SK-N-DZ (cell line): ENCODE data around the gene SLC39A2.
"Not testable (repeated sequence)": the region's sequence is repeated elsewhere in the genome, so short reads cannot be mapped to it uniquely, and the experiment has no call there.

Source experiments
- DNase-seq: peaks from one replicate; pipeline ENCODE4 v3.0.0-alpha.2; 2015; ENCODE audit warnings: low spot score

The SLC39A2 gene

GRCh38 chr14:21025371-21026273, 26.5 kb downstream of the SLC39A2 start:
- no peak for DNase-seq

- DNase-seq, result no peak
Observed at GRCh38 chr14:21026274-21026987, 27.3 kb downstream of the SLC39A2 start.

GRCh38 chr14:21026988-21027315, 27.9 kb downstream of the SLC39A2 start:
- DNase-seq, result no peak

- no peak for DNase-seq
Observed at GRCh38 chr14:21029917-21030316, 30.8 kb downstream of the SLC39A2 start, which contains the start of gene TPPP2. Gene TPPP2, plus strand, starts transcription at chr14:21030217. Its CDS starts 365 bp downstream, at chr14:21030582.

- DNase-seq, result no peak
Observed at GRCh38 chr14:21030531-21030930, 31.4 kb downstream of the SLC39A2 start.

- DNase-seq, result no peak
Observed at GRCh38 chr14:21032326-21033132, 33.4 kb downstream of the SLC39A2 start.

- DNase-seq, result no peak
Observed at GRCh38 chr14:21033133-21033698, 34.1 kb downstream of the SLC39A2 start.

- no peak for DNase-seq
Observed at GRCh38 chr14:21034707-21035106, 35.6 kb downstream of the SLC39A2 start, which contains the start of gene RNASE13. Gene RNASE13, minus strand, starts transcription at chr14:21034807. Its CDS starts 519 bp downstream, at chr14:21034288.

- DNase-seq, result no peak
Observed at GRCh38 chr14:21036751-21037150, 37.7 kb downstream of the SLC39A2 start.

- DNase-seq, result no peak
Observed at GRCh38 chr14:21037156-21037555, 38.1 kb downstream of the SLC39A2 start.

- peak; percentile 25 for DNase-seq
Observed at GRCh38 chr14:21038441-21039422, 39.6 kb downstream of the SLC39A2 start.

GRCh38 chr14:21039585-21040369, 40.7 kb downstream of the SLC39A2 start:
- peak; percentile 63 for DNase-seq

GRCh38 chr14:21040370-21040925, 41.4 kb downstream of the SLC39A2 start:
- DNase-seq, result no peak

- DNase-seq, result not testable (repeated sequence)
Observed at GRCh38 chr14:21040941-21041340, 41.8 kb downstream of the SLC39A2 start.

GRCh38 chr14:21041676-21042433, 42.8 kb downstream of the SLC39A2 start, which contains the start of gene RNASE7:
Gene RNASE7, plus strand, starts transcription at chr14:21042362. Its CDS starts 631 bp downstream, at chr14:21042993.
- DNase-seq, result no peak

- no peak for DNase-seq
Observed at GRCh38 chr14:21042918-21043317, 43.8 kb downstream of the SLC39A2 start.

GRCh38 chr14:21043387-21043973, 44.4 kb downstream of the SLC39A2 start:
- DNase-seq, result no peak
